Omental fat pad (tissue), 4 donors: ENCODE results near the gene RGS17. TPM values are rescaled to one million over a fixed set of nuclear protein-coding genes. Genes with fewer than 3 reads are reported as not detected.

Source experiments
- ATAC-seq: fragments of 150-250 bp; one replicate; pipeline ENCODE4 v1.9.1; 2016; ENCODE audit warnings: mild to moderate bottlenecking, moderate library complexity; ENCODE audit not compliant: low FRiP score
- DNase-seq: peaks from one replicate; pipeline ENCODE4 v3.0.0-alpha.2; 2019; ENCODE audit warnings: low spot score
- total RNA-seq, 4 donors: library from RNA; depleted of rRNA; stranded (reverse); fragments of >200 nt; gene quantifications; one replicate each; pipeline ENCODE4 v1.1.0, GENCODE V29; 2016
- TF ChIP-seq, protein P1 (sequence below), 3 donors: fragments of 450-650 bp; IDR thresholded peaks; one replicate each; pipeline ENCODE4 v1.5.1; 2016 to 2017; ENCODE audit warnings: antibody characterized with exemption in 3 of 3, mild to moderate bottlenecking in 3 of 3, moderate library complexity in 2 of 3

The RGS17 gene
- total RNA-seq, 4 donors from 2014 or later: 0.47 to 7.4 (median 3.0) TPM

DNA sequence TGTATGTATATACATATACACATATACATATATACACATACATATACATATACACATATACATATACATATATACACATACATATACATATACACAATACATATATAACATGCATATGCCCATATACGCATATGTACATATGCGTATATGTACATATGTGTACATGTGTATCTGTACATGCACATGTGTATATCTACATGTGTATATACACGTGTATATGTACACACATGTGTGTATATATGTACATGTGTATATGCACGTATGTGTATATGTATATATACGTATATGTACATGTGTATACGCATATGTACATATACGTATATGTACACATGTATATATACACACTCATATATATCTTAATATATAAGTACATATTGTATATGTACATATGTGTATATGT, 60.3 kb downstream of the RGS17 start:
- TF ChIP-seq, protein P1, sequence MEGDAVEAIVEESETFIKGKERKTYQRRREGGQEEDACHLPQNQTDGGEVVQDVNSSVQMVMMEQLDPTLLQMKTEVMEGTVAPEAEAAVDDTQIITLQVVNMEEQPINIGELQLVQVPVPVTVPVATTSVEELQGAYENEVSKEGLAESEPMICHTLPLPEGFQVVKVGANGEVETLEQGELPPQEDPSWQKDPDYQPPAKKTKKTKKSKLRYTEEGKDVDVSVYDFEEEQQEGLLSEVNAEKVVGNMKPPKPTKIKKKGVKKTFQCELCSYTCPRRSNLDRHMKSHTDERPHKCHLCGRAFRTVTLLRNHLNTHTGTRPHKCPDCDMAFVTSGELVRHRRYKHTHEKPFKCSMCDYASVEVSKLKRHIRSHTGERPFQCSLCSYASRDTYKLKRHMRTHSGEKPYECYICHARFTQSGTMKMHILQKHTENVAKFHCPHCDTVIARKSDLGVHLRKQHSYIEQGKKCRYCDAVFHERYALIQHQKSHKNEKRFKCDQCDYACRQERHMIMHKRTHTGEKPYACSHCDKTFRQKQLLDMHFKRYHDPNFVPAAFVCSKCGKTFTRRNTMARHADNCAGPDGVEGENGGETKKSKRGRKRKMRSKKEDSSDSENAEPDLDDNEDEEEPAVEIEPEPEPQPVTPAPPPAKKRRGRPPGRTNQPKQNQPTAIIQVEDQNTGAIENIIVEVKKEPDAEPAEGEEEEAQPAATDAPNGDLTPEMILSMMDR (IDR thresholded peaks at IDR 0.05): no peak
- DNase-seq: no peak
- ATAC-seq: no peak

DNA sequence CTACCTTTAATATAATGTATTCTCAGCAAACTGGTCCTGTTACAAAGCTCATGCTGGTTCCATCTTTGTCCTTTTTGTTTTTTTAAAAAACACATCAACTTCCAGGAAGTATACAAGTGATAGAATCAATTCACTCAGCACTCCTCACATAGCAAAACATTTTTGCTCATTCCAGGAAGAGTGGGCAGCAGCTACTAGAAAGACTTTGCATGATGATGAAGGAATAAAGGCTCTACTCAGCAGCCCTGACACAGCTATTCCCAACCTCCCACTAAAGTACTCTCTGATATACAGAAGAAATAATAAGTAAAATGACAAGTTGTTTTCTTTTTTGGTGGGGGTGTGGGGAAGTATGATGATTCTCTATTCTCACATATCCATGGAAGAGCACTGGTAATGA, 61.2 kb downstream of the RGS17 start:
- ATAC-seq: no peak
- TF ChIP-seq, protein P1 (IDR thresholded peaks at IDR 0.05): no peak
- DNase-seq: no peak

DNA sequence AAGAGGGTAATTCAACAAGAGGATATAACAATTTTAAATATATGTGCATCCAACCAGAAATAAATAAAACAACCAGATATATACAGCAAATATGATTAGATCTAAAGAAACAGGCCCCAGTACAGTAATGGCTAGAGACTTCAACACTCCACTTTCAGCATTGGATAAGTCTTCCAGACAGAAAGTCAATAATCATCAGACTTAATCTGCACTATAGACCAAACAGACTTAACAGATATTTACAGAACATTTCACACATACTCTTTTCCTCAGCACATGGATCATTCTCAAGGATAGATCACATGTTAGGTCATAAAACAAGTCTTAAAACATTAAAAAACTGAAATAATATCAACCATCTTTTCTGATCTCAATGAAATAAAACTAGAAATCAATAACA, 65.9 kb downstream of the RGS17 start:
- no peak for ATAC-seq
- TF ChIP-seq, protein P1 (IDR thresholded peaks at IDR 0.05): no peak
- no peak for DNase-seq

DNA sequence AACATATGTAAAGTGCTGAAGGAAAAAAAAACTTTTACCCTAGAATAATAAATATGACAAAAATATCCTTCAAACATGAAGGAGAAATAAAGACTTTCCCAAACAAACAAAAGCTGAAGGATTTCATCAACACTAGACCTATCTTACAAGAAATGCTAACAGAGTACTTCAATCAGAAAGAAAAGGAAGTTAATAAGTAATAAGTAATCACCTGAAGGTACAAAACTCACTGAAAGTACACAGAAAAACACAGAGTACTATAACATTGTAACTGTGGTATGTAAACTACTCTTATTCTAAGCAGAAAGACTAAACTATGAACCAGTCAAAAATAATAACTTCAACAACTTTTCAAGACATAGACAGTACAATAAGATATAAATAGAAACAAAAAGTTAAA, 67.1 kb downstream of the RGS17 start:
- no peak for ATAC-seq

DNA sequence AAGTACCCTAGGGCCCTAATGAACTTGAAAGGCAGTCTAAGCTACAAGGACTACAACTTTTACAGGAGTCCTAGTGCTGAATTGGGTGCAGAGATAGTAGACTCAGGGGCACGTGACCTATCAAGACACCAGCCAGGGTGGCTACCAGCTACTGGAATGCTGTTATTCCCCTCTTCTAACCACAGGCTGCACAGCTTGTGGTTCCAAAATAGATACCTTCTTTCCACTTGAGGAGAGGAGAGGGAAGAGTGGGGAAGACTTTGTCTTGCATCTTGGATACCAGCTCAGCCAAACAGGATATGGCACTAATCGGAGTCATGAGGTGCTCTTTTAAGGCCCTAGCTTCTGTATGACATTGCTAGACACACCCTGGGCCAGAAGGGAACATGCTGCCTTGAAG, 68.6 kb downstream of the RGS17 start:
- no peak for DNase-seq
- TF ChIP-seq, protein P1 (IDR thresholded peaks at IDR 0.05): no peak
- ATAC-seq: no peak

More for the DNA sequence above, 67.1 kb downstream of the RGS17 start:
- no peak for DNase-seq
- TF ChIP-seq, protein P1 (IDR thresholded peaks at IDR 0.05): no peak

DNA sequence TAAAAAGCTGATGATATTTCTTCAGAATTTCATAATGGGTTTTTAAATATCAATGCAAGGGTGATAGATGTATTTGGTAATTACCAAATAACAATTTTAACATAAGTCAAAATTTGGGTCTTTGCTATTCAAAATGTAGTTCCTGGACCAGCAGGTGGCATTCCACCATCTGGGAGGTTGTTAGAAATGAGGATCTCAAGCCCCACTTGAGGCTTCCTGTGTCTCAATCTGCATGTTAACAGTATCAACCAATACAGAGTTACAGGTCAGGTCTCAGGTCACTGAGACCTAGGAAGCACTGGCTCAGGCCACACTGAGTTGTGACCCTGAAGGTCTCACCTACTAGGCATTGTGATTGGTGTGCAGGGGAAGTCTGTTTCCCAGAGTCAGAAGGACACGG, 71.3 kb downstream of the RGS17 start:
- DNase-seq (no peak), ATAC-seq (no peak)
- TF ChIP-seq, protein P1 (IDR thresholded peaks at IDR 0.05): no peak

DNA sequence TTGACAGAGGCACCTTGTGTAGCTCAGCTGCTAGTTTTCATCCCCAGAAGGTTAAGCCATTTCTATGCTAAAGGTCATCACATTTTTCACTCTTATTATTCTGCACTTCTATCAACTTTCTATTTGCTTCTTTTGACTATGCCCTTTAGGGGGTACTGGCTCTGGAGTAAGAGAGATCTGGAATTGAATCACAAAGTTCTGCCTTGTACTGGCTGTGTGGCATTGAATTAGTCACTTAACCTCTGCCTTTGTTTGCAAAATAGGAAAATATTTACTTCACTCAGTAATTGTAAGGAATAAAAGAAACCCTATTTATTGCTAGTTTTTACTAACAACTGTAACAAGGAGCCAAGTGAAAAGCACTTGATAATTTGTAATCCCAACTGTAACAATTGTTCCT, 71.8 kb downstream of the RGS17 start:
- no peak for ATAC-seq
- no peak for DNase-seq
- TF ChIP-seq, protein P1 (IDR thresholded peaks at IDR 0.05): no peak
